Activated CD8-positive, alpha-beta memory T cell treated with anti-CD3 and anti-CD28 coated beads, Interleukin-2, amount 50 U/mL, for 4 hours (primary cell): Measurements from ENCODE around the gene ALG14.

Source experiments
- DNase-seq: peaks from one replicate; pipeline ENCODE4 v3.0.0-alpha.2; 2020

The ALG14 gene

GRCh38 chr1:94979656-94980581 lies 92.8 kb downstream of the ALG14 start:
- no peak for DNase-seq

- DNase-seq = no peak
Measured at GRCh38 chr1:94979131-94979530, 93.6 kb downstream of the ALG14 start.

GRCh38 chr1:94978401-94978800 lies 94.3 kb downstream of the ALG14 start:
- no peak for DNase-seq

- no peak for DNase-seq
Measured at GRCh38 chr1:94976971-94977548, 95.7 kb downstream of the ALG14 start.

GRCh38 chr1:94974824-94975223 lies 97.9 kb downstream of the ALG14 start:
- no peak for DNase-seq

- DNase-seq = no peak
Measured at GRCh38 chr1:94974241-94974640, 98.5 kb downstream of the ALG14 start.

GRCh38 chr1:94973309-94973922 lies 99.3 kb downstream of the ALG14 start:
- no peak for DNase-seq

- no peak for DNase-seq
Measured at GRCh38 chr1:94971491-94971924, 101.2 kb downstream of the ALG14 start.

GRCh38 chr1:94970783-94971182 lies 102.0 kb downstream of the ALG14 start:
- no peak for DNase-seq

- DNase-seq = no peak
Measured at GRCh38 chr1:94969137-94969536, 103.6 kb downstream of the ALG14 start.

- no peak for DNase-seq
Measured at GRCh38 chr1:94966033-94966432, 106.7 kb downstream of the ALG14 start.

GRCh38 chr1:94963864-94964263 lies 108.9 kb downstream of the ALG14 start:
- DNase-seq = no peak

- no peak for DNase-seq
Measured at GRCh38 chr1:94962409-94963265, 110.1 kb downstream of the ALG14 start.

- no peak for DNase-seq
Measured at GRCh38 chr1:94961988-94962387, 110.8 kb downstream of the ALG14 start.

GRCh38 chr1:94961582-94961981 lies 111.2 kb downstream of the ALG14 start:
- no peak for DNase-seq

- DNase-seq = no peak
Measured at GRCh38 chr1:94958081-94958480, 114.7 kb downstream of the ALG14 start.

GRCh38 chr1:94955767-94956632 lies 116.8 kb downstream of the ALG14 start:
- no peak for DNase-seq

GRCh38 chr1:94954263-94955220 lies 118.2 kb downstream of the ALG14 start:
- DNase-seq = no peak

- DNase-seq = no peak
Measured at GRCh38 chr1:94953746-94954145, 119.0 kb downstream of the ALG14 start.

GRCh38 chr1:94953107-94953506 lies 119.6 kb downstream of the ALG14 start:
- no peak for DNase-seq

GRCh38 chr1:94952539-94952938 lies 120.2 kb downstream of the ALG14 start:
- no peak for DNase-seq
